BLaER1 (cell line): ENCODE measurements around the gene ARSI.

Source experiments
- H3K27ac ChIP-seq: shearing (Covaris generic); formaldehyde crosslinking; 2 replicates; pipeline ENCODE4 v1.8.1; 2022
- H3K27me3 ChIP-seq: shearing (Covaris generic); formaldehyde crosslinking; 2 replicates; pipeline ENCODE4 v1.8.1; 2022
- H3K36me3 ChIP-seq: shearing (Covaris generic); formaldehyde crosslinking; 2 replicates; pipeline ENCODE4 v1.8.1; 2022
- H3K4me1 ChIP-seq: shearing (Covaris generic); formaldehyde crosslinking; 2 replicates; pipeline ENCODE4 v1.8.1; 2022
- H3K4me2 ChIP-seq: shearing (Covaris generic); formaldehyde crosslinking; 2 replicates; pipeline ENCODE4 v1.8.1; 2022
- H3K4me3 ChIP-seq: shearing (Covaris generic); formaldehyde crosslinking; 2 replicates; pipeline ENCODE4 v1.8.1; 2022
- H3K9ac ChIP-seq: shearing (Covaris generic); formaldehyde crosslinking; 2 replicates; pipeline ENCODE4 v1.8.1; 2022
- H3K9me3 ChIP-seq: shearing (Covaris generic); formaldehyde crosslinking; 2 replicates; pipeline ENCODE4 v1.8.1; 2022
- H4K20me1 ChIP-seq: shearing (Covaris generic); formaldehyde crosslinking; 2 replicates; pipeline ENCODE4 v1.8.1; 2022
- Cebpa-rat ChIP-seq: shearing (Covaris generic); IDR thresholded peaks from 2 replicates; pipeline ENCODE4 v1.8.1; 2022

The ARSI gene

DNA sequence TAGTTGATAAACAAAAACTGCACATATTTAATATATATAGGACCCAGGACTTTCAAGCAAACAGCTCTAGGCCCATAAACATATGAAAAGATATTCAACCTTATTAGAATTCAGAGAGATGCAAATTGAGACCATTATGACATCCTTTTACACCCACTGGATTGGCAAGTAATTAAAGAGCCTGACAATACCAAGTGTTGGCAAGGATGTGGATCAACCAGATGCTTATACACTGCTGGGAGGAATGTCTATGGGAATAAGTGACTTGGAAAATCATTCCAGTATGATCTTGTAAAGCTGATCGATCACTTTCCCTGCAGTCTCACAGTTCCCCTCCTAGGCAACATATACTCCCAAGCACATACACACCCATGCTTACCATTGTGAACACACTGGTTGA is 39.3 kb upstream of the ARSI start:
- no peak for TF ChIP-seq Cebpa-rat
- no peak overlapping the region for H3K27ac ChIP-seq
- peak overlapping the region; percentile 60 for H3K4me2 ChIP-seq
- 0 out of 2 replicates have a peak, but pooled peaks cover 5% of the 10 kb centered on the region for H3K9me3 ChIP-seq
- H3K9ac ChIP-seq, result no peak overlapping the region
- peaks cover 55% of the 10 kb centered on the region for H3K4me1 ChIP-seq
- H3K27me3 ChIP-seq, result no peaks in the 10 kb centered on the region
- no peaks in the 10 kb centered on the region for H3K36me3 ChIP-seq
- no peaks in the 10 kb centered on the region for H4K20me1 ChIP-seq
- H3K4me3 ChIP-seq, result no peak overlapping the region

GRCh38 chr5:150341331-150341730 is 38.6 kb upstream of the ARSI start:
- Histone ChIP-seq H3K27ac (no peak overlapping the region), H3K9me3 (0 out of 2 replicates have a peak, but pooled peaks cover 5% of the 10 kb centered on the region), H3K4me2 (no peak overlapping the region), H3K4me3 (no peak overlapping the region), H3K36me3 (no peaks in the 10 kb centered on the region), H3K27me3 (no peaks in the 10 kb centered on the region), H3K9ac (no peak overlapping the region), H3K4me1 (peaks cover 49% of the 10 kb centered on the region), H4K20me1 (no peaks in the 10 kb centered on the region)
- no peak for TF ChIP-seq Cebpa-rat

GRCh38 chr5:150340614-150341255 is 38.0 kb upstream of the ARSI start:
- Histone ChIP-seq H3K27me3 (no peaks in the 10 kb centered on the region), H3K9ac (no peak overlapping the region), H3K4me1 (peaks cover 47% of the 10 kb centered on the region), H3K36me3 (no peaks in the 10 kb centered on the region), H3K4me3 (no peak overlapping the region), H3K4me2 (no peak overlapping the region), H3K27ac (no peak overlapping the region), H3K9me3 (0 out of 2 replicates have a peak, but pooled peaks cover 5% of the 10 kb centered on the region), H4K20me1 (no peaks in the 10 kb centered on the region)
- TF ChIP-seq Cebpa-rat, result peak; percentile 61

- Histone ChIP-seq H3K27me3 (no peaks in the 10 kb centered on the region), H3K4me3 (no peak overlapping the region), H3K9ac (peak overlapping the region; percentile 34; the same call in 1 of the 2 replicates), H3K4me1 (peaks cover 47% of the 10 kb centered on the region), H3K27ac (peak overlapping the region; percentile 72), H3K9me3 (0 out of 2 replicates have a peak, but pooled peaks cover 5% of the 10 kb centered on the region), H3K4me2 (peak overlapping the region; percentile 66), H3K36me3 (no peaks in the 10 kb centered on the region), H4K20me1 (no peaks in the 10 kb centered on the region)
- no peak for TF ChIP-seq Cebpa-rat
Measured at GRCh38 chr5:150339841-150340240, 37.1 kb upstream of the ARSI start.

GRCh38 chr5:150339165-150339564 is 36.5 kb upstream of the ARSI start:
- Histone ChIP-seq H3K9ac (peak overlapping the region; percentile 34; the same call in 1 of the 2 replicates), H3K4me3 (no peak overlapping the region), H3K4me2 (peak overlapping the region; percentile 66), H3K27ac (peak overlapping the region; percentile 72), H3K4me1 (peaks cover 47% of the 10 kb centered on the region), H3K36me3 (no peaks in the 10 kb centered on the region), H3K9me3 (0 out of 2 replicates have a peak, but pooled peaks cover 5% of the 10 kb centered on the region), H4K20me1 (no peaks in the 10 kb centered on the region), H3K27me3 (no peaks in the 10 kb centered on the region)
- no peak for TF ChIP-seq Cebpa-rat

DNA sequence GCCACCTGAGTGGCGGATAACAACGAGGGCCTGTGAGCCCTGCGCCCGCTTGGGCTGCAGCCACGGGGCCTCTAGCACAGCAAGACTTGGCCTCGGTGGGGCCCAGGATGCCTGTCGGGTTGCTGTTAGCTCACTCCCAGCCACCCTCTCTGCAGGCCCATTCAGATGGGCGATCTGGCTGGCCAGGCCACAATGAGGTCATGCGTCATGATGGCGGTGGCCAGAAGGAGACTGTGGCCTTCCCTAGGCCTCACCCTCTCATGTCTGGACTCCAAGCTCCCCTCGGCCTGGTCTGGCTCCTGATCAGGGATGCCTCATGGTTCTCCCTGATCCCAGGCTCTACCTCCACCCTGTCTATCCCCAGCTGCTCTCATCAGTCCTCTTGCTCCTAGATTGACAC is 35.8 kb upstream of the ARSI start:
- Histone ChIP-seq H3K4me3 (no peak overlapping the region), H3K9ac (peak overlapping the region; percentile 34; the same call in 1 of the 2 replicates), H3K36me3 (no peaks in the 10 kb centered on the region), H3K27ac (peak overlapping the region; percentile 72), H3K27me3 (no peaks in the 10 kb centered on the region), H3K4me1 (peaks cover 47% of the 10 kb centered on the region), H4K20me1 (no peaks in the 10 kb centered on the region), H3K9me3 (0 out of 2 replicates have a peak, but pooled peaks cover 5% of the 10 kb centered on the region), H3K4me2 (peak overlapping the region; percentile 66)
- no peak for TF ChIP-seq Cebpa-rat

DNA sequence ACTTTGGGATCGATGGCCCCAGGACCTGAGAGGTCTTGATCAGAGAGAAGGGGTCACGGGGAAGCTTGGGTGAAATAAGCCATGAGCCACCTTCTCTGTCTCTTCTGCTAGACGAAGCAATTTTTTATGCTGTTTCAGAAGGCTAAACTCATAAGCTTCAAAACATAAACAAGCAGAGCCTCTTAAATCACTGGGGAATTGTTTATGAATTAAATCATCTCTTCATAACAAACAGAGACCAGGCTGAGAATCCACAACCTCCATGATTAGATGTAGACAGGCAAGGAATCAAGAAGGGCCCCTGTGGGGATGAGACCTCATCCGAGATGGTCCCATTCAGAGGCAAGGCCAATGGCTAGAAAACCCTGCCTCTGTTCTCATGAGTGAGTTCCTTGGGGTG is 33.1 kb upstream of the ARSI start:
- Histone ChIP-seq H4K20me1 (no peaks in the 10 kb centered on the region), H3K4me1 (peaks cover 26% of the 10 kb centered on the region)

DNA sequence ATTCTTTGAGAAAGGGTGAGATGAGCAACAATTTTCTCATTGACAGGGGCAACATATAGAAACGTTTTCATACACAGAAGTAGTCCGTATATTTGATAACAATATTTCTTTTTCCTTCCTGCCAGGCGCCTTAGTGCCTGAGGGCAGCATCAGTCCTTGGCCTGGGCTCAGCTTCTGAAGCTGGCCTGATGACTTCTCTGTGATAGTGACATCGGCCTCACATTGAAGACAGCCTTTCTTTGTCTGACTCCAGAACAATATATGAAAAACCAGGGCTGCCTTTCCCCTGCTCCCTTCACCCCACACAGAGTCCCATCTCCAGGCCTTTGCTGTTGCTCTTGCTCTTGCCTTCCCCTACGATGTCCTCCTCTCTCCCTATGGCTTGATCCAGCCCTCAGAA is 30.7 kb upstream of the ARSI start:
- 0 out of 2 replicates have a peak, but pooled peaks cover 5% of the 10 kb centered on the region for H3K9me3 ChIP-seq
- H3K4me3 ChIP-seq, result no peak overlapping the region
- no peaks in the 10 kb centered on the region for H3K27me3 ChIP-seq
- TF ChIP-seq Cebpa-rat, result no peak
- peaks cover 24% of the 10 kb centered on the region for H3K4me1 ChIP-seq
- no peak overlapping the region for H3K4me2 ChIP-seq
- H4K20me1 ChIP-seq, result no peaks in the 10 kb centered on the region
- no peak overlapping the region for H3K27ac ChIP-seq
- H3K36me3 ChIP-seq, result no peaks in the 10 kb centered on the region
- no peak overlapping the region for H3K9ac ChIP-seq

More for the DNA sequence above, 33.1 kb upstream of the ARSI start:
- no peaks in the 10 kb centered on the region for H3K27me3 ChIP-seq
- TF ChIP-seq Cebpa-rat, result no peak
- H3K9ac ChIP-seq, result no peak overlapping the region
- no peak overlapping the region for H3K4me3 ChIP-seq
- 0 out of 2 replicates have a peak, but pooled peaks cover 5% of the 10 kb centered on the region for H3K9me3 ChIP-seq
- H3K4me2 ChIP-seq, result no peak overlapping the region
- H3K36me3 ChIP-seq, result no peaks in the 10 kb centered on the region
- no peak overlapping the region for H3K27ac ChIP-seq

GRCh38 chr5:150329881-150330876 is 27.5 kb upstream of the ARSI start:
- no peak overlapping the region for H3K27ac ChIP-seq
- H3K4me2 ChIP-seq, result peak overlapping the region; percentile 20; the same call in 1 of the 2 replicates
- no peaks in the 10 kb centered on the region for H4K20me1 ChIP-seq

DNA sequence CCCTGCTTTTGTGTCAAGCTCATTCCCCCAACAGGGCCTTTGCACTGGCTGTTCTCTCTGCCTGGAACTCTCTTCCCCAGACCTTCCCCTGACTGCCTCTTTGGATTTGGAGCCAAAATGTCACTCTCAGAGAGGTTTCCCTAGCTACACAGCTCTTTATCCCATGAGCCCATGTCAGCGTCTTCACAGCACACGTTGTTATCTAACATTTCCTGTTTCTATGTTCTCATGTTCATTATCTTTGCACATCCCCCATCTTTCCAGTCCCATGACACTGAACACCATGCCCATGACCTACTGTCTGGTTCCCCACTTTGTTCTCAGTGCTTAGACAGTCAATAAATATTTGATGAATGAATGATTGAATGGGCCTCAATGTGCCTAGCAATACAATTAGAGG is 26.3 kb upstream of the ARSI start:
- TF ChIP-seq Cebpa-rat, result no peak
- H3K36me3 ChIP-seq, result no peaks in the 10 kb centered on the region
- no peaks in the 10 kb centered on the region for H4K20me1 ChIP-seq
- no peaks in the 10 kb centered on the region for H3K9me3 ChIP-seq
- no peak overlapping the region for H3K9ac ChIP-seq
- H3K27me3 ChIP-seq, result no peaks in the 10 kb centered on the region
- no peak overlapping the region for H3K27ac ChIP-seq
- peak overlapping the region; percentile 41 for H3K4me2 ChIP-seq
- H3K4me1 ChIP-seq, result peaks cover 29% of the 10 kb centered on the region
- H3K4me3 ChIP-seq, result no peak overlapping the region

More at GRCh38 chr5:150329881-150330876, 27.5 kb upstream of the ARSI start:
- no peak for TF ChIP-seq Cebpa-rat
- Histone ChIP-seq H3K4me3 (no peak overlapping the region), H3K36me3 (no peaks in the 10 kb centered on the region), H3K27me3 (no peaks in the 10 kb centered on the region), H3K9me3 (no peaks in the 10 kb centered on the region), H3K9ac (no peak overlapping the region), H3K4me1 (peaks cover 29% of the 10 kb centered on the region)
